CD4-positive, alpha-beta T cell treated with Interleukin-15 for 4 hours (primary cell): ENCODE measurements around the gene GPRIN2.
"Not testable (repeated sequence)": the region's sequence is repeated elsewhere in the genome, so short reads cannot be mapped to it uniquely, and the experiment has no call there.

ENCODE experiments used
- DNase-seq: peaks from one replicate; pipeline ENCODE4 v3.0.0-alpha.2; 2020; ENCODE audit warnings: low spot score

The GPRIN2 gene

DNA sequence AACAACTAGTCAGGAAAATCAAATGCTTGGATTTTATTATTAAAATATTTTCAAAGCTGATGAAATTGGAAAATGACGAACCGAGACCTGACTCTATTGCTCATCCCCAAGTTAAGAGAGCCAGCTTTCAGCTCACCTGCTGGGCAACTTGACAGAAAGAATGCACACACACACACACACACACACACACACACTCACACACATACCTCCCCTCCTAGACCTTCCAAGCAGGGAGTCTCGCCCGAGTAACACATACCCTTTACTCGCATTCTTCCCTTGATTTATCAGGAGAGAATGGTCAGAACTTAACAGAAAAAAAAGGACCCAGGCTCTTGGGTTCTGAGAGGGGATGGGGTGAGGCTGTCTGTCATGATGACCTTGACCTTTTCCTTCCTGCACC is 19.1 kb downstream of the GPRIN2 start:
- no peak for DNase-seq

DNA sequence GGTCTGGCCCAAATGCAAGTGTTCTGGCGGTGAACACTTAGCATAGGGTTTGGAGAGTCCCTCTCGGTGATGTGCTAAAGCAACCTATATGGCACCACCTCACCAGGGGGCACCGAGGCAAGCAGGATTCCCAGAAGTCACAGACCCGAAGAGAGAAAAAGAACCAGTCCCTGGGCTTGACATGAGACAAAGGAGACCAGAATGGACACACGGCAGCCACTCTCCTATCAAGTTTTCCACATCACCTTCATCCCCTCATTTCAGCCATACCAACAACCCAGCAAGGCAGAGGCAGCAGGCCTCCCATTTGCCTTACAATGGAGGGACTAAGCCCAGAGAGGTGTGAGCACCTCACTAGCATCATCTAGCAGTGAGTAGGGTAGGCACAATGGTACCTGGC is 19.7 kb downstream of the GPRIN2 start:
- no peak for DNase-seq

DNA sequence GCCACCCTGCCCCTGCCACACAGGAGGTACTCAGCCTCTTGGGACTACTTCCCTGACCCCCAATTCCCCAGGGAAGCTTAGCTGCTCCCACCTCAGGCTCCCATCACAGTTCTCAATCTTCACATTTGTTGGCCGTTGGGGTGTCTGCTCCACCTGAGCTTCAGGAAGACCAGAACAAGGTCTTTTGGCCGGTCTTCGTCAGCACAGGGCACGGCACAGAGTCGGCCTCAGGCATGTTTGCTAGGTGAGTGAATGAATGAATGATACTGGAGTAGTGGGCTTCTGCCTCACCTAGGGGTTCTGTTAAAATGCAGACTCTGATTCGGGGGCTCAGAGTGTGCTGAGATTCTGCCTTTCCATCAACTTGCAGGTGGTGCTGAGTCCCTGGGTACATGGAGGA is 20.3 kb downstream of the GPRIN2 start:
- no peak for DNase-seq

DNA sequence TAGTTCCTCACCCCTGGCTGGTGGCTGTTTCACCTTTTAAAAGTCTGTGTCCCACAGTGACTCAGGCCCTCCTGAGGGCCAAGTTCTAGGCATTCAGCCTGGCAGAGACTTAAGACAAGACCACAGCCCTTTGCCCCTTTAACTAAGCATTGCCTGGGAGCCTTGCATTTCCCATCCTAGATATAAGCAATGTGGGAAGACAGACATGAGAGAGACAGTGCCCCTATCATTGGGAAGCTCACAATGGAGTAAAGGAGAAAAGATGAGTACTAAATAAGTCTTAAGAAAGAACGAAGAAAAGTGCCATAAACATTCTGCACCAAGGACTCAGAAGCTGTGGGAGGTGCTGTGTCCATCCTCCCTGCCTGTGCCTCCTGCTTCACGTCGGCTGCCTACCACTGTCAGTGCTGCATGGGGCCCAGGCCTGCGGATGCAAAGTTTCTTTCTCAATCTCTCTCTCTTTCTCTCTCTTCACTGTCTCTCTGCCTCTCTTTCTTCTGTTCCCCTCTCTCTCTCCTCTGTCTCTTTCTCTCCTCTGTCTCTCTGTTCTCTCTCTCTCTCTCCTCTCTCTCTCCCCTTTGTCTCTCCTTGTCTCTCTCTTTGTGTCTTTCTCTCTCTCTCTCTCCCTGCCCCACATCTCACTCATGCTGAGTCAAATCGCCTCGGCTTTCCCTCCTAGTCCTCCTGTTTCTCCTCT is 21.5 kb downstream of the GPRIN2 start:
- DNase-seq: no peak

DNA sequence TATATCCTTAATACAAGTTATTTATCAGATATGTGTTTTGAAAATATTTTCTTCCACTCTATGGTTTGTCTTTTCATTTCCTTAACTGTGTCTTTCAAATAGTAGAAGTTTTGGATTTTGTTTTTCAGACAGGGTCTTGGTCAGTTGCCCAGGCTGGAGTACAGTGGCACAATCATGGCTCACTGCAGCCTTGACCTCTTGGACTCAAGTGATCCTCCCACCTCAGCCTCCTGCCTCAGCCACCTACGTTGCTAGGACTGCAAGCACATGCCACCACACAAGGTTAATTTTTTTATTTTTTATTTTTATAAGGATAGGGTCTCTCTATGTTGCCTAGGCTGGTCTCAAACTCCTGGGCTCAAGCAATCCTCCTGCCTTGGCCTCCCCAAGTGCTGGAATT is 24.2 kb downstream of the GPRIN2 start:
- not testable (repeated sequence) for DNase-seq

DNA sequence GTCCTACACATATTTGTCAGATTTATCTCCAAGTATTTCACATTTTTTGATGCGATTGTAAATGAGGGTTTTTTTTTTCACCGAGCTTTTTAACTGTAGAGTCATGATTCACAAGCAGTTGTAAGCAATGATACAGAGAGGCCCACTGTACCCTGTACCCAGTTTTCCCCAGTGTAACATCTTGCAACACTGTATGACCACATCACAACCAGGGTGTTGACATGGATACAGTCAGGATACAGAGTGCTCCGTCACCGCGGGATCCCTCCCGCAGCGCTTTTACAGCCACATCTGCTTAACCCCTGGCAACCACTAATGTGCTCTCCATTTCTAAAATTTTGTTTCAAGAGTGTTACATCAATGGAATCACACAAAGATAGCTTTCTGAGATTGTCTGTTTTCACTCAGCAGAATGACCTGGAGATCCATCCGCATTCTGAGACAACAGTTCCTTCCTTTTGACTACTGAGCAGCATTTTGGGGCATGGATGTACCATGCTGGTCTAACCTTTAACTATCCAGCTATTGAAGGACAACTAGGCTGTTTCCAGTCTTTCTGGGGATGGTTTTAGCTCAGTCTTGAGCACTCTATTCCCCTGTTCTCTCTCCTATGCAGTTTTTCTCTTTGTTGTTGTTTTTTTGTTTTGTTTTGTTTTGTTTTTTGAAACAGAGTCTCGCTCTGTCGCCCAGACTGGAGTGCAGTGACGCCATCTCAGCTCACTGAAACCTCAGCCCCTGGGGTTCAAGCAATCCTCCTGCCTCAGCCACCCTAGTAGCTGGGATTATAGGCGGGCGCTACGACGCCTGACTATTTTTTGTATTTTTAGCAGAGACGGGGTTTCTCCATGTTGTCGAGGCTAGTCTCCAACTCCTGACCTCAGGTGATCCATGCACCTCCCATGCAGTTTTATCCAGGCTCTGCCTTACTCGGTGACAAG is 25.9 kb downstream of the GPRIN2 start:
- DNase-seq: no peak

DNA sequence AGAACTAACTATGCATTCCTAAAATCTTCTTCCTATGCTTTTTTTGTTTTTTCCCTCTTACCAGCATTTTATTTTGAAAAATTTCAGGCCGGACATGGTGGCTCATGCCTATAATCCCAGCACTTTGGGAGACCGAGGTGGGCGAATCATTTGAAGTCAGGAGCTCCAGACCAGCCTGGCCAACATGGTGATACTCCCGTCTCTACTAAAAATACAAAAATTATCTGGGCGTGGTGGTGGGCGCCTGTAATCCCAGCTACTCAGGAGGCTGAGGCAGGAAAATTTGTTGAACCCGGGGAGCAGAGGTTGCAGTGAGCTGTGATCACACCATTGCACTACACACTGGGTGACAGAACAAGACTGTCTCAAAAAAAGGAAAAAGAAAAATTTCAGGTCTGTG is 26.7 kb downstream of the GPRIN2 start:
- not testable (repeated sequence) for DNase-seq

DNA sequence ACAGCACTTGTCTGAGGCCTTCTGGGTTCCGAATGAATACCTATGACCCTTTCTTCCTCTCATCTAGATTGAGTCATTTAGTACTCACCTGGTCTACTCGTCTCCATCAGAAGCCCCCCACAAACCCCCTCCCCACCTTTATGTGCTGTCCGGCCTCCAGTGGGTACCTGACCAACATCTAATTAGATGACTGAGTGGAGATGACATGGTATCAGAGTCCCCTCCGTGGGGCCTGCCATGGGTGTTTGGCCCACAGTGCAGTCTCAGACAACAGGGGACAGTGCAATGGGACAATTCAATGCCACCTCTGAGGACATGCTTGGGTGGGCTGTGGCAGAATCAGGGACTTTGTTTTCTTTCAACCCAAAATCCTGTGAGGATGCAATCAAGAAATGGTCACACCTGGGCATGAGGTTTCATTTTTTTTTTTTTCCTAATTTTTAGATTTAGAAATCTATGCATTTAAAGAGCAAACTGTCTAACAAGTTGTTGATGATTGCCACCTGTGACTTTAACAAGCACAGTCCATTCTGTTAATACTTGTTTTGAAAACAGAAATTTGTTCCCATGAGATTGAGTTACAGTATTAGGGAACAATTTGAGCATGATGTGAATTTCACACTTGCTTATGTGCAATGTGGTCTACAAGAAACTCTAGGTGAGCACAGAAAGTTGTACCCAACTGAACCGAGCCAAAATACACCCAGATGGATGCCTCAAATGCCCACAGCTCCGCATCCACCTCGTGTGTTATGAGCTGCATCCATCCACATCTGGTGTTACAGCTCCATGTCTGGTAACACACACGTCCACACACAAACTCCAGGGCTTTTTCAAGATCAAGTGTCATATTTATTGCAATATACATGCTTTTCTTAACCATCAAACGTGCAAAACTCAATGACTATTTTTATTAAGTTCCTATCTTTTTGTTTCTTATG is 27.5 kb downstream of the GPRIN2 start:
- no peak for DNase-seq

DNA sequence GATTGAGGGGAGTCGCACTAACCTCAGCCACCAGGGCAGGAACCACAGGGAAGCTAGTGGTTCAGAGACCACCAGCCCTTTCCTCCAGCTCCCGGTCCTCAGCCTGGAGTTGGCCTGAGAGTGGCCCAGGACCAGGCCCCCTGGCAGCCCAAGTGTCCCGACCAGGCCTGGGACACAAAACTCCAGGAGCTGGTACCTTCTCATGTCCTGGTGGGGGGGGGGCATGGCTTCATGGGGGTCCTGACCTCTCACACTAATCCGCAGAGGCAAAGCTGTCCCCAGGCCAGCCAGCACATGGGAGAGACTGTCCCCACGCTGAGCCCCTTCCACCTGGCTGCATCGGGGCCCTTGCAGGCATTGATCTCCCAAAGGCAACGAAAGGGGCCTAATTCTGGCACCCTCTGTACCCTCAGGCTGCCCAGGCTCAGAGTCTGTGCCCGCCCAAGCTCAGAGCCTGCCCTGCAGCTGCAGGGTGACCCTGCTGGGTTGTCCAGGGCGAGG is 28.2 kb downstream of the GPRIN2 start:
- no peak for DNase-seq

DNA sequence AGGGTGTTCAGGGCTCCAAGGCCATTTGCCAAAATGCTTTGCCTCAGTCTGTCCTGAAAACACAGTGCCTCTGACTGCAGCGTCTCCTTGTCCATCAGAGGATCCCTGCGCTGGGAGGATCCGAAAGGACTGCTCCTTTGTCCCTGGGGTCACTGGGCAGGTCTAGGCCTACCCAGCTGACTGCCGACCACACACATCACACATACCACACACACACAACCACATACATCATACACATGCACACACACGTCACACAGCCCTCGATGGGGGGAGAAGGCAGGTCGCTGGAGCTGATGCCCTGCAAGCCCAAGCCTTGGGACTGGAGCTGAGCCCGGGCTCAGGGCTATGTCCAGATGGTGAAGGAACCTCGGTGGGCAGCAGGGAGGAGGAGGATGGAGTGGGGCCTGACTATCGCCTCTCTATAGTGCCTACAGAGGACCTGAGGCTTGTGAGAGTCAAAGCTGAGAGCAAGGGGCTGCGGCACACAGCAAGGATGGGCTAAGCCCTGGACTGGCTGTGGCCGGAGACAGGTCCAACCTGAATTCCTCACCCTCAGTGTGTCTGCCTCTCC is 29.1 kb downstream of the GPRIN2 start:
- DNase-seq: no peak

DNA sequence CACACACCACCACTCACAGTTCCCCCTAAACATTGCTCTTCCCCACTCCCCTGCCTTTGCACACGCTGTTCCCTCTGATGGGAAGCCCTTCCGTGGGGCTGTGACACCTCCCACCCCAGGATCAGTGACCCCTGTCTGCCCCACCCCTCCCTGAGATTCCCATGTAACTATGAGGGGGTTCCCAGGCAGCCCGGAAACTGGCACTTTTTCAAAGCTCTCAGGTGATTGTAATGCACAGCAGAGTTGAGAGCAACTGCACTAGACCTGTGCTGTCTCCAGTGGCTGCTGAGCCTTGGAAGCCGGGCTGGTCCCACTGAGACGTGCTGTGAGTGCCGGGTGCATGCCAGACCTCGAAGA is 29.8 kb downstream of the GPRIN2 start:
- no peak for DNase-seq

DNA sequence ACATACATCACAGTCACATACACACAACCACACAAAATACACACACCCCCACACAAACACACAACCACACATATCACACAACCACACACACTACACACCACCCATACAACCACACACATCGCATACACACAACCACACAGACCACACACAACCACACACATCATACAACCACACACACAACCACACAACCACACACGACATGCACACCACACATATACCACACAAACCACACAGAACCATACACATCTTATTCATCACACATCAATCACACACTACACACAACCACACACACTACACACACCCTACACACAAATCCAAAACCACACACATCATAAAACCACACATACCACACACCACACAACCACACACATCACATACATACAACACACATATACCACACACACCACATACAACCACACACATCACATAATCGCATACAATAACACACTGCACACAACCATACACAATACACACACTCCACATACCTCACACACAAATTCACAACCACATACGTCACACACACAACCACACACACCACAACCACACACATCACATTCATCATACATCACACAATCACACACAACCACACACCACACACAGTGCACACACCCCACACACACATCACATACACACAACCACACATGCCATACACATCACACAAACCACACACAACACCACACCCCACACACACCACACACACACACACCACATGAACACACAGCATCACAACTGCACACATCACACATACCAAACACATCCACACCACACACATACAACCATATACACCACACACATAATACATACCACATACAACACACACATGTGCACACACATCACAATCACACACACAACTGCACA is 30.4 kb downstream of the GPRIN2 start:
- no peak for DNase-seq

DNA sequence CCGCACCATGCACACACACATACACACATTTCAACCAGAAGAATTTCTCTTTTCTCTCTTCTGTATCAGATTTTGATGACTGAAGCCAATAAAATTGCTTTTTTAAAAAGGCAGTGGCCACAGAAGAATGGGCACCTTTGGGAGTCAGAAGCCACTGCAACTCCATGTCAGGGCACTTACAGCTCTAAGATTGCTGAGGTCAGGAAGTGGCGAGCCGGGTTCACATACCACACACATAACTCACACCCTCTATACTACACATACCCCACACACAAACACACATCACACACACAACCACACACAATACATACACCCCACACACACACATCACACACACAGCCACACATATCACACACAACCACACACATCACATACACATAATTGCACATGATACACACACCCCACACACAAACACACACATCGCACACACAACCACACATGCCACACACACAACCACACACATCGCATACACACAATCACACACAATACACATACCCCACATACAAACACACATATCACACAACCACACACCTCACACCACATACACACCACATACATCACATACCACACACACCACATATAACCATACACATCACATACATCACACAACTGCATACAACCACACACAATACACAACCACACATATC is 31.2 kb downstream of the GPRIN2 start:
- no peak for DNase-seq

DNA sequence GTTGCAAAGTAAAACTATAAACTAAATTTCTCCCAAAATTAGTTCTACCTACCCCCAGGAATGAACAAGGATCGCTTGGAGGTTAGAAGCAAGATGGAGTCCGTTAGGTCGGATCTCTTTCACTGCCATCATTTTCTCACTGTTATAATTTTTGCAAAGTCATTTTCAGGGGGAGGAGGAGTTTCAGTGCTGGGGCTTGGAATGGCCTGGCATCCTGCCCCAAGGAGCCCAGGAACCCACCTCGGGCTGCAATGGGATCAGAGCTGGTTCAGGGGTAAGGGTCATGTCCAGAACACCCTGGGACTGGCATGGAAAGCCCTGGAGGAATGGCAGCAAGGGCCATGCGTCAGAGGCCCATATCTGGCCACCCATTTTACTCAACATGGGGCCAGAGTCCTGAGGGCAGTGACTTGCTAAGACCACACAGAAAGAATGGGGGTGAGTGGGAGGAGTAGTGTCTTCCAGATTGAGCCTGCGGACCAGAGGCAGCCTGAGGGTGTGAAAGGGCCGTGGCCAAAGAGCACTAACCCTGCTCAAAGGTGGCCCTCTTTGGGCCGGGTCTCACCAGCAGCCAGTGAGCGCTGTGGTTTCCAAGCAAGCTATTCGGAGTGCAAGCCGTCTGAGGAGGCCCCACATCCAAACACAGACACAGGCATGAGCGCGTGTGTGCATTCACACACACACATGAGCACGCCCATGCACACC is 31.8 kb downstream of the GPRIN2 start:
- DNase-seq: no peak

DNA sequence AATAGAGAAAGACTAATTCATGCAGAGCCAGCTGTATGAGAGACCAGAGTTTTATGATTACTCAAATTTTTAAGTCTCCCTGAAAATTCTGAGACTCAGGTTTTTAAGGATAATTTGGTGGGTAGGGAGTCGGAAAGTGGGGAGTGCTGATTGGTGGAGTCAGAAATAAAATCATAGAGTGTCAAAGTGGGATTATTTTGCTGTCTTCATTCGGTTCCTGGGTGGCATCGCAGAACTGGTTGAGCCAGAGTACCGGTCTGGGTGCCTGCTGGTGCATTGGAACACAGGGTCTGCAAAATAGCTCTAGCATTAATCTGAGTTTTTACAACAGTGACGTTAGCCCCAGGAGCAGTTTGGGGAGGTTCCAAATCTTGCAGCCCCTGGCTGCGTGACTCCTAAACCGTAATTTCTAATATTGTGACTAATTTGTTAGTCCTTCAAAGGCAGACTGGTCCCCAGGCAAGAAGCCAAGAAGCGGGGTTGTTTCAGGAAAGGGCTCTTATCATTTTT is 32.4 kb downstream of the GPRIN2 start:
- DNase-seq: no peak

DNA sequence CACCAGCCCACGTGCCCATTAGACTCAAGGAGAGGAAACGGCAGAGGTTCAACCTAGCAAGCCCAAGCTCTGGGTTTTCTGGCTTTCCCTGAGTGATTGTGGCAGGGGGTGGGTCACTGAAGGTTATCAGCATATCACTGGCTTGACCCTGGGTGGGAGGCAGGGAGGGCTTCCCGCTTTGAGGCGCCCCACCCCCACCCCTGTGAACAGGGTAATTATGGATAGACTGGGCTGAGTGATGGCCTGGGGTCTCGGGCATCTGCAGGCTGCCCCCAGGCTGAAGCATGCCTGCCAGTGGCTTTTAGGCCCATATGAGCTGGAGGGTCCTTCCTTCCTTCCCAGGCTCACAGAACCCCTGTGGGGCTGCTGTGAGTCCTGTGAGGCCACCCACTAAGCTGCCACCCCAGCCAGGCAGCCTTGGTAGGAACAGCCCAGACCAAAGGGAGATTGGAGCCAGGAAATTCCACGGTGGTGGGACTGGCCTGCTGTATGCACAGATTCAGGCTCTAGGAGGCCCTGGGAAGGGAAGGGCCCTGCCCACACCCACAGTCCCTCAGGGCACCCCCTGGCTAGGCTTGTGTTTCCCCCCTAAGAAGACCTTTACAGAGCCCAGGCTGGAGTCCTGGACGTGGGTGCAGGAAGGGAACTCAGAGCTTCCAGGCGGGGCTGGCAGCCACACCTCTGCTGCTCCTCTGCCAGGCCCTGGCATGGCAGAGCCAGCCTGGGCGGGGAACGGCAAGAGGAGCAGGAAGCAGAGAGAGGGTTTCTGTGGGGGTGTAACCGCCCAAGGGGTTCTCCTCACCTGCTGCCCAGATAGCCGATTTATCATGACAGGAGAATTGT is 33.1 kb downstream of the GPRIN2 start:
- DNase-seq: no peak

DNA sequence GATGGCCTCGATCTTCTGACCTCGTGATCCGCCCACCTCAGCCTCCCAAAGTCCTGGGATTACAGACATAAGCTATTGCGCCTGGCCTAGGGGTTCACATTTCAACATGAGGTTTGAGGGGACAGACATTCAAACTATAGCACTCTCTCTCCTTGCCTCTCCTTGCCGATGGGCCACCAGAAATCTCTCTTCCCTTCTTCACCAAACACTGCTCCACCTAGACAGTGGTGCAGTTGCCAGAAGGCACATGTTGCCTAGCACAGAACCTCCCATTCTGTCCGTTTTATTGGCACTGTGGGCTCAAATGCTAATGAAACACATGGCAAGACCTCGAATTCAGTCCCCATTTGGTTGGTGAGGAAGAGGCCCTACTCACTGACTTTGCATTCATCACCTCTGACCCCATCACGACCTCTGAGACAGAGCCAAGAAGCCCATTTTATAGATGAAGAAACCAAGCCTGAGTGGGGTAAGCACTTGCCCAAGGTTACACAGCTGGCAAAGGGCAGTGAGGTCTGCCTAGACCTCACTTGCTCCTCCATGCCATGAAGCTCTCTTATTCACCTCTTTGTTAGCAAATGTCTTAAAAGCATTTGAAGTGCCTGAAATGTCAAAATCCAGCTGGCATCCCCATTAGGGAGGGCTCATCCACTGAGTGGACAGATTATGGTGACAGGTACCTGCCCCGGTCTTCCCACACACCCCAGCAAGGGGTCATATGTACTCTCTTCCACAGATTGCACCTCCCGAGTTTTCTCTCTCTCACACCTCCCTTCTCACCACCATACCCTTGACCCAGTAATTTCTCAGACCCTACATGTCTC is 34.0 kb downstream of the GPRIN2 start:
- DNase-seq: no peak

DNA sequence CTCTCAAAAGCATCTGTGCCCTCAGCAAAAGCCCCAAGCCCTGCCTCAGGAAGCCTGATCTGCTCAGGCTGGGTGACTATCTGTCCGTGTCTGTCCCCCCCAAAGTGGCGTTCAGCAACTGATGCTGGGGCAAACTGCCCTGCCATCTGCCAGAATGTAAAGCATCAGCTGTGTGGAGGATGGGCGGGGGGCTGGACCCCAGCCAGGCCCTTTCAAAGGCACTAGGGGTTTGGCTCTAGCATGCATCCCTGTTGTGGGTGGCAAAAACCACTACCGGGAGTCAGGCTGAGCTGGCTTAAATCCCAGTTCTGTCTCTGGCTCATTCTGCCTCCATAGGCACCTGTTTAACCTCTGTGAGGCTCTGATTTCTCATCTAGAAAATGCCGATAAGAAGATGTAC is 35.5 kb downstream of the GPRIN2 start:
- DNase-seq: no peak
